Pons (tissue), 1 donor: ENCODE results near the gene FYCO1.

ENCODE experiments used
- DNase-seq: peaks from one replicate; pipeline ENCODE4 v3.0.0-alpha.2; 2016; ENCODE audit warnings: low spot score

FYCO1 gene

DNA sequence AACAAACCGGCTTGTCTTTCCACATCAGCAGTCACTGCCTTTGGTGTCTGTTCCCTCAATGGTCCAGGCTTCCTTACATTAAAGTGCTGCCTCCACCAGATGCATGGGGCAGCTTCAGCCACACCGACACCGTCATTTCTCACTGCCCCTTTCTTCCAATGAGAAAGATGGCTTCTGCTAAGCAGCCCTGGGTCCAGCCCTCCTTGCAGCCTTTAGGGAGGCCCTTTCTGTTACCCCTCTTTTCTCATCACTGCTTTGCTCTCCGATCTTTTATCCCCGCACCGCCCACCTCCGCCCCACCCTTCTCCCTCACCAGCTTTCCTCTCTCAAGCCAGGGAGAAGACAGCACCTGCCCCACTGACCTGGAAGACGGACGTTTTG is 80.6 kb downstream of the FYCO1 start:
- no peak for DNase-seq

DNA sequence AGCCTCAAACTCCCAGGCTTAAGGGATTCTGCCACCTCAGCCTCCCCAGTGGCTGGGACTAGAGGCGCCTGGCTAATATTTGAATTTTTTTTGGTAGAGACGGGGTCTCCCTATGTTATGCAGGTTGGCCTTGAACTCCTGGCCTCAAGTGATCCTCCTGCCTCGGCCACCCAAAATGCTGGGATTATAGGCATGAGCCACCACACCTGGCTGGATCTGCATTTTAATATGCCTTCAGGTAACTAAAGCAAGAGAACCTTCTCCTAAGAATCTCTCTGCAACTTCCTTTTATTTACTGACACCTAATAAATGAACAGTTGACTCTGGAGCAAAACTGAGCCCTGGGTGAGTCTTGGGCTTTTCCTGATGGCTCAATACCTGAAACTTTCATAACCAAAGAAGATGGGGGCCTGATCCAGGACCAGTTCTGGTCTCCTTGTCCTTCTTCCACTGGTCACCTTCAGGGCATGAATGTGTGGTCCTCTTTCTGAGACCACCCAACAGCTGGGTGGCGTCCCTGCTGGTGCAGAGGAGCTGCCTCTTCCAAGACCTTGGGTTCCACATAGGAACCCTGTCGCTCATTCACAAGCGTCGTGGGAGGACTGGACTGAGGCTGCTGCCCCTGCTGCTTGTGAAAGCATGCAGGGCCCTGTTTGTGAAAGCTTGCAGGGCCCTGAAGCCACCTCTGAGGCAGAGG is 81.1 kb downstream of the FYCO1 start:
- no peak for DNase-seq

DNA sequence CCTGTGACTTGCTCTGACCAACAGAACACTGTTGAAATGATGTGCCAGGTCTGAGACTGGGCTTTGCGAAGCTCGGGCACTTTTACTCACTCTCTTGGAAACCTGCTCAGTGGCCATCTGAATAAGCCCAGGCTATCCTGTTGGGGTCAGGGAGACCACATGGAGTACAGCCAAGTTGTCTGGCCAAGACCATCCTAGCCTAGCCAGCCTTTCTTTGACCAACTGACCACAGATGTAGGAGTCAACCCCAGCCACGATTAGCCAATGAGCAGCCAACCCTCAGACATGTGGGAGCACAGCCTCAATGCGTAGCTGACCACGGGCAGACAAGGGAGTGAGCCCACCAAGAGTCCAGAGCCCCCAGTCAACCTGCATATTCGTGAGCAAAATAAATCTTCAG is 83.2 kb downstream of the FYCO1 start:
- DNase-seq, result no peak

DNA sequence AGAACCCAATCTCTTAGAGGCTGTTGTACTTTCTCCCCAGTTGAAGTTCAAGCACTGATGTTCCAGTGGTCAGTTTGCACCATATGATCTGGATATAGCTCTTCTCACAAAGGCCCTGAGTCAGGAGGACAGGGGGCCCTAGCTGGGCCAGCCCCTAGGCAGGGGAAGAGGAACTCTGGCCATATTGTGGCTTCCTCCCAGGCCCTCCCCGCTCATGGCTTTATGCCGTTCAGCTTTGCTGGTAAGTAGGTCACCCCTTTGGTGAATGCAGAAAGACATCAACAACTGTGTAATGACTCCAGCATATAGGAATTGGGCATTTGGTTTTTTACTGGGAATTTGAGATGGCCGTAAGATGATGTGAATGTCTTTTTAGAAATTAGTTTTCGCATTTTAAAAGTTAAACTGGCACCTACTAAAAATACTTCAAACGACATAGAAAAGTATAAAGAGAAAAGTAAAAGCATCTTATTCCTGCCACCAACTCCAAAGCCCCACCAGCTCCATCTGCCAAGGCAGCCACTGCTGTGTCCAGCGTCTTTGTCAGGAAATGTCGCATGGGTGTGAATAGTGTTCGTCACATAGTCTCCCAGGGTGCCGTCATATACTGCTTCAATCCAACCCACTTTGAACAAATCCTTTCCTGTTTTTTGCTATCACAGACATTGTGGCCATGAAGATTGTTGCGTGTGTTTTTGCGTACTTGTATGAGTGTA is 84.0 kb downstream of the FYCO1 start:
- no peak for DNase-seq

DNA sequence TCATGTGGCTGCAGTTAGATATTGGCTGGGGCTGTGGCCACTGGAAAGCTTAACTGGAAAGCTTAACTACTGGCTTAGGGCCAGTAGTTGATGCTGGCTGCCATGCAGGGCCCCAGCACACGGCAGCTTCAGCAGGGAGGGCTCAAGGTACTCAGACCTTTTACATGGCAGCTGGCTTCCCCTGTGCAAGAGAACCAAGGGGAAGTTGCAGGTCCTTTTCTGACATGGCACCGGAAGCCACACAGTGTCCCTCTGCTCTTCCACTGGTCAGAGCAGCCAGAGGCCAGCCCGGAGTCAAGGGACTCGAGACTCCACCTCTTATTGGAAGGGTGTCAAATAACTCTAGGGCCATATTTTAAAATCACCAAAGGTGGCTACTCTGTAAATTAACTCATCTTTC is 84.7 kb downstream of the FYCO1 start:
- no peak for DNase-seq

DNA sequence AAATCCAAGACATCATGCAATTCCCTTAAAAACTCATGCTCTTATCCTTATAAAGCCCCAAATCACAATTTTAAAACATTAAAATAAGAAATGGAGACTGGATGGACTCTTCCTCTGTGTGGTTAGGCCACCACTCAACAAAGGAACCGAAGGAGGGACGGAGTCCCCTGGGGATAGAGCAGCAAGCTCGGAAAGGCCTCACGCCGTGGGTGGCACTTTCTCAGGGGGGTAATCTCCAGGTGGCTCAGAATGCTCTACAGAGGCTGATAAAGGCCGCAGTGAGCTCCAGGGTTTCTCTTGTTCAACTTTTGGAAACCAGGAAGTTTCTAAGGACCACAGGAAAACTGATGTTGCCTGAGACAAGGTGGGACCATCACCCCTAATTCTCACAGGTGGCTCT is 86.1 kb downstream of the FYCO1 start:
- no peak for DNase-seq

DNA sequence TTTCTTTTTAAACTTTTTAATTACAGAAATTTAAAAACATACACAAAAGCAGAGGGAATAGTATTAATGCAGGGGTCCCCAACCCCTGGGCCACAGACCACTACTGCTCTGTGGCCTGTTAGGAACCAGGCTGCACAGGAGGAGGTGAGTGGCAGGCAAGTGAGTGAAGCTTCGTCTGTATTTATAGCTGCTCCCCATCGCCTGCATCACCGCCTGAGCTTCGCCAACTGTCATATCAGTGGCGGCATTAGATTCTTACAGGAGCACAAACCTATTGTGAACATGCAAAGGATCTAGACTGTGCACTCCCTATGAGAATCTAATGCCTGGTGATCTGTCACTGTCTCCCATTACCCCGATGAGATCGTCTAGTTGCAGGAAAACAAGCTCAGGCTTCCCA is 86.9 kb downstream of the FYCO1 start:
- DNase-seq, result no peak

DNA sequence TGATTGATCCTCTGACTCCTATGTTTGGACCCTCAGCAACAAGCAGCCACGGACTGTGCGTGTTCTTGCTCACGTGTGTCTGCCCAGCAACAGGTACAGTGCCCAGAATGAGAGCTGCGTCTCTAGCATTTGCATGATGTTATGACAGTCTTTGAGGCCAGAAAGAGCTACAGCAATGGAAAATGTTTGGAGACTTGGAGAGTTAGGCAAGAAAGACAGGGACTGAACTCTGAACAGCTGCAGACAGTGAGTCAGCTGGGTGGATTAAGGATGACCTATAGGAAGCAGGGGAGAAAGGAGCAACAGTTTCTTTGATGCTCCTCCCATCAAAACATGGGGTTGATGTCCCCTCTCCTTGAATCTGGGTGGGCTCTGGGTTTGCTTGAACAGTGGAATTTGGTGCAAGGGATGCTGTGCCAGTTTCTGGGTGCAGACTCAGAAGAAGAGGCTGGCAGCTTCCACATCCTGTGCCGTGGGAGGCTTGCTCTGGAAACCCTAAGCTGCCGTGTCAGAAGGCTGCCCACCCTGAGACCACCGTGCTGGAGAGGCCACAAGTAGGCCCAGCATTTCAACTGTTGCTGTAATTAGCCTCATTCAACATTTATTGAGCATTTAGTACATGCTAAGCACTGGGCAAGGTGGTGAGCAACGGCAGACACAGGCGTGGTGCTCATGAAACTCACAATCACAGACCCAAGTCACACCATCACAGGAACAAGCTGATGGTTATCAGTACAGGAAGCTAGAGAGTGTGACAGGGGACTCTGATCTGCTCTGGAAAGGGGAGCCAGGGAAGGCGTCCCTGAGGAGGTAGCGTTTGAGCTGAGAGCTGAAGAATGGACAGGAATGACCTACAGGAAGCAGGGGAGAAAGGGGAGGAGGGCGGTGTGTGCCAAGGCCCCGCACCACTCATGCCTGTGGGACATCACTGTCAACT is 87.6 kb downstream of the FYCO1 start:
- no peak for DNase-seq

DNA sequence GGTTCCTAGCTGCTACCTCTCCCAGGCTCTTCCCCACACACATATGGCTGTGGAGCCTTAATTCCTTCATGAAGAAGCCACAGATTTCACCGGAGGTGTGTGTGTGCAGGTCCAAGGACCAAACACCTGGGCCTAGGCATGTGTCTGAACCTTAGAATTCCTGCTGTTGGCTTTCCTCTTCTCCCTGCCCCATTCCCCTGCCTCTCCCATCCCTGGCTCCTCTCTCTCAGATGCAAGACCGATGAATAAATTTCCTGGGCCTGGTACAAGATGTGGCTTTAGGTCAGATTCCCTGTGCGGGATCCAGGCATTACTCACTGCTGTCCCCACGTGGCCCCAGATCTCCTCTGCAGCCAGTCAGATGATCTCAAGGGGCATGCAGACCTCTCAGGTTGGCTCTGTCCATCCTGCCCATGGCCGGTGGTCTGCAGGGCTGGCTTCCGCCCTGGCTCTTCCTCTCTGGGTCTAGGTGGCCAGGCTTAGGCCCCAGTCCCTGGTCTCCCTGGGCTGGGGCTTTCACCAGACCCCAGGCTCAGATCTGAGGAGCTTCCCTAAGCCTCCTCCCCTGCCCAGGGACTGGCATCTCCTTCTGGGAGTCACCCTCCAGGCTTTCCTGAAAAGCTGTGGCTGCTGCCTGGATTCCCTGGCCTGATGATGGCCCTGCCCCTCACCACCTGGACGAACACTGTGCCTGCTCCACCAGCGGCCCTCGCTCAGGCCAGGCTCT is 88.8 kb downstream of the FYCO1 start:
- DNase-seq, result no peak

DNA sequence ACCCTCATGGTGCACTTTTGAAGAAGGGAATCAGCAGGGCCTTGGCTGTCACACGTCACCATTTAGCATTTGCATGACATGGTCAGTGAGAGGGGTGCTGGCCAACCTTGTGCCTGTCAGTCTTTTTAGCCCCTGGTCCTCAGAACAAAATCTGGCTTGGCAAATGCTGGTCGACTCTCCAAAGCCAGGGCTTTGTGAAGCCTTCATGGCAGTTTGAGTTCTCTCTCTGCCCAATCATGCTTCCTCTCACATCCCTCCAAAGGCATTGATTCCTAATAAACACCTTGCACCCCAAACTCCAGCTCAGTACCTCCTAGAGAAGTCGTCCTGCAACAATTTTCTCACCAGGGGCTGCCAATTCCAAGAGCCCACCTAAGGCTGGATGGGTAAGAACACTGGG is 89.9 kb downstream of the FYCO1 start:
- no peak for DNase-seq

DNA sequence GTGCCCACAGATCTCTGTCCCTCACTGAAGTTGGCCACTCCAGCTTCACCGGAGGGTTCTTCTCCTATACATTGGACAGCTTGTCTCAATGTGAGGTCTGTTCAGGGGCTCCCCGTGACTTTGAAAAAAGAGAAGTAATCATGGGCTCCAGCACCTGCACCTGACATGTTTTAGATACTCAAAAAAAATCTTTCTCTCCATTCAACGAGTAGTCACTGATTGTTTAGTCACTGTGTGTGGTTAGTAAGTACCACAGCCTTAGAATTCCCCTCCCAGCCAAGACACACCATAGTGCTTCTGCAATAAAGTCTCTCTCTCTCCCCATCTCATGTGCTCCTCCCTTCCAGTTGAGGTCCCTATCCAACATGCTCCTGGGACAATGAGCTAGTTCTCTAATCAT is 90.7 kb downstream of the FYCO1 start:
- no peak for DNase-seq

DNA sequence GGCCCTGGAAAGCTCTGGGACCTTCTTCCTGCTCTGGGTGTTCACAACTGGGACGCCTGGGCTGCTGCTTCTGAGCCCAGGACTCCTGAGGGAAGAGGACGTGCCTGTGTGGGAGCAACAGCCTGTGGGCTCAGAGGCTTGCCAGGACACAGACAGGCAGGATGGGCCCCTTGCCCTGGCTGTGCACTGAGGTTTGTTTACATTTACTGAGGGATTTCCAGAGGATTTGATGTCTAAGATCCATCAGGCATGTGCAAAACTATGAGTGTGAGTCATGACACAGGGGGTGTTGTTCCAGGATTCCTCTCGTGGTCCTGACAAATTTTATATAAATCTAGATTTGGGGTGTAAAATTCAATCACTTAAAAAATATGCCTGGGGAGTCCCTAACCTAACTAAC is 98.7 kb downstream of the FYCO1 start:
- no peak for DNase-seq

DNA sequence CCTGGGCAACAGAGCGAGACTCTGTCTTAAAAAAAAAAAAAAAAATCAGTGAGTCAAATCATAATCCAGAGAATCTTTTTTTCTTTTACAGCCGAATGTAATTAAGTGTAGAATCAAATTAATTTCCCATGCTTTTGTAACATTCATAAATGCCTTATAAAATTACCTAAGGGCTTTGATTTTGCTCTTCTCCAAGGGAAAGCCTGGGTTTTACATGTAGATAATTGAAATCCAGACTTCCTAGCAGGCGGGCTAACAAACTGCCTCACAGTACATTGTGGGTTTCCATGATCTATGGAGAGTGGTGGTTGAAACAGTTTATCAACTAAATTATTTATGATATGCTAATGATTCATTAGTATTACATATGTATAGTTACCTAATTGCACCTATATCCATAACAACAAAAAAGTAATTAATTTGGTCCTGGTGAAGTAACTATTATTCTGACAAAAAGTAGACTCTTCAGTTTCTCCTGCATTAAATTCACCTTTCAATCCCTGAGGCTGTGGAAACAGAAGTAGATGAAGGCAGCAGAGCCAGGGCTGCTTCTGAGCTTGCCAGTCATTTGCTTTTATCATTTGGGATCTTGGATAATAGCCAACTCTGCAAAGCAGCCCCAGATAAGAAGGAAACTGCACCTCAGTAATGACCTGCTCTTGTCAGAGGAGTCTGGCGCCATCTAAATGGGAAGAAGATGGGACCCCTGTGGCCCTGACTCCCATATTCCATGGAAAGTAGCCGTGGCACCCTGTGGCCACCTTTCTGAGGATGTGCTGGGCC is 99.7 kb downstream of the FYCO1 start:
- DNase-seq, result no peak

DNA sequence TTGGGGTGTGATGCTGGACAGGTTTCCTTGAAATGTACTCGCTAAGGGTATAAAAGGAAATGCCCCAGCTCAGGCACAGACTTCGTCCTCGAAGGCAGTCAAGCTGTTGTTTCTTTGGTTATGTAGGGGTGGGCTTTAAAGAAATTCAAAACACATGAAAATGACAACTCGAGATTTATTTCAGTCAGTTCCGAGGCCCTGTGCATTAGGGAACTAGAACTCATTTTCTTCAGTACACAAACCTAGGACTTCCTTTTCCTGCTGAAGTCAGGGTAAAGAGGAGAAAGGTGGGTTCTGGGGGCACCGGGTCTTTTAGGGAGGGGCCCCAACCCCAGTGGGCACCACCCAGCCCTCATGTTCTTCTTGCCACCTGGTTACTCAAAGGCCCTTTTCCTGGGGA is 101.6 kb downstream of the FYCO1 start:
- no peak for DNase-seq

DNA sequence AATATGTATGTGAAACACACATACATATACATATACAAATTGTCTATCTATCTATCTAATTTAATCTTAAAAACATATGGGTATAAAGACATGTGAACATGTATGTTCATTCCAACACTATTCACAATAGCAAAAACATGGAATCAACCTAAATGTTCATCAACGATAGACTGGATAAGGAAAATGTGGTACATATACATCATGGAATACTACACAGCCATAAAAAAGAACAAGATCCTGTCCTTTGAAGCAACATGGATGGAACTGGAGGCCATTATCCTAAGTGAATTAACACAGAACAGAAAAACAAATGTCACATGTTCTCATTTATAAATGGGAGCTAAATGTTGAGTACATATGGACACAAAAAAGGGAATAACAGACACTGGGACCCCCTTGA is 103.5 kb downstream of the FYCO1 start:
- no peak for DNase-seq

DNA sequence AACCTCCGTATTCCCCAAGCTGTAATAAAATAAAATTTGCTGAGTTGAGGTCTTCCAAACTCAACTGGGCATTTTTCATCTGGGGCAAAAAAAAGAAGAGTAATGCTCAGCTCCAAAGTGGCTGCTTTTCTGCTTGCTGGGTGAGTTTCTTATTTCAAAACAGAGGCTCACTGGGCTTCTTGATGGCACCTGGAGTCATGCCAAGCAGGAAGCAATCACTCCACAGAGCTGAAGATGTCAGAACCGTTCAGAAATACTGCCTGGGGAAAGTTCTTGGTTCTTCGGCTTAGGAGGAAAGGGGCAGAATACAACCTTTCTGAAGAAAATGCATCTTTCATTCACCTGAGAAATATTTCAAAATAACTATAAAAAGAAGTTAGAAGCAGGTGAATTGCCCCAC is 105.2 kb downstream of the FYCO1 start:
- no peak for DNase-seq

DNA sequence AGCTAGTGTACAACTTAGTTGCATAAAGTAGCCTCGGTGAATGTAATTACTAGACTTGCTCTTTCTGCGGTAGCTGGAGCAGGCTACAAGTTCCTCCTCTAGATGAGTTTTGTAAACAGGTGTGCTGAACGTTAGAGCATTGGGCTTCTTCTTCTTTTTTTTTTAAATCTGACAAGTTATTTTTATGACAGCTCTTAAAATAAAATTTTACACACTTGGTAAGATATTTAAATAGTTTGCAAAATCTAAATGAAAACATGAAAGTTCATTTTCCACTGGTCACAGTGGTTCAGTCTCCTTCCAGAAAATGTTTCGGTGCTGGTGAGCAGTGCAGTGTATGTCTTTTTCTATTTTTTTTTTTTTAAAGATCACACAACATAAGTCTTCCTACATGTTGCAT is 106.3 kb downstream of the FYCO1 start:
- DNase-seq, result no peak

DNA sequence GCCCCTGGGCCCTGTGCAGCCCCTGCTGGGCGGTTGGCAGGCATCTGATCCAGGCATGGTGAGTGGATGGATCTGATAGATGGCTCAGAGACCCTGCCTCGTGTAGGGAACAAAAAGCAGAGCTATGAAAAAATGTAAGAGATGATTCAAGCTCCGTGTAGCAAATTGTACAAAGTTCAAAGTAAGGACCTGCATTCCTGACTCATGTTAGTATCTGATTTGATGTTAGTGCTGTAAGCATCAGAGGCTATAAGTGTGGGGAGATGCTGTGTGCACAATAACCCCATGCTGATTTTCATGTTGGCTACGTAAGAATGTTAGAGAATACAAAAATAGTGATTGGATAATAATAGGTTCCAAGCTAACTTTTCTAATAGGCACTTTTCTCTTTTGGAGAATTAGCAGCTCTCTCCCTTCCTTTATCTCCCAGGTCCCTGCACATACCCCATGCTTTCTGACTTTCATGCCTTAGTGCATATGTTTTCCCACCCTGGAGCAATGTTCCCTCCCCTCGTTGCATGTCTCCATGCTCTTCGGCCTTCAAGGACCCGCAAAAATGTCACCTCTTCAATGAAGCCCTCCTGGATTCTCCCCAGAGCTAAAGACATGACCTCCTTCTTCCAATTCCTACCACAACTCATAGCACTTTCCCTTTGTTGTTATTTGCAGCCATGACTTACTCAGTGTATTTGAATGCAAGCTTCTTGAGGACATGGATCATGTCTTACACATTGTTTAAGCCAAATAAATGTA is 107.7 kb downstream of the FYCO1 start:
- DNase-seq, result no peak

DNA sequence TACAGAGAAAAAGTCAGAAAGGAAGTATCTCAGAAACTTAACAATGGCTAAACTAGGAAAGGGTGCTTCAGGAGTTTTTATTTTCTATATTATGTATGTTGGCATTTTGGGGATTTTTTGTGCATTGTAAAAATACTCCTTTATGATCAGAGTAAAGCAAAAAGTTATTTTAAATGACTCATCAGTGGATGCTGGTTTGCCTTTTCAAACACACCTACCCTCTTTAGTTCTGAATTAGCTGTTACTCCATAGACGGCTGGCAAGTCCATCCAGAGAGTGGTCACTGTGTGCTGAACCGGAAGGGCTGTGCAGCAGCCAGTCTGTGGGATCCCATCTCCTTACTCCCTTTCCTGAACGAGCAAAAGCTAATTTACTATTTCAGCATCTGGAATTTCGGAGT is 108.3 kb downstream of the FYCO1 start:
- DNase-seq, result no peak

DNA sequence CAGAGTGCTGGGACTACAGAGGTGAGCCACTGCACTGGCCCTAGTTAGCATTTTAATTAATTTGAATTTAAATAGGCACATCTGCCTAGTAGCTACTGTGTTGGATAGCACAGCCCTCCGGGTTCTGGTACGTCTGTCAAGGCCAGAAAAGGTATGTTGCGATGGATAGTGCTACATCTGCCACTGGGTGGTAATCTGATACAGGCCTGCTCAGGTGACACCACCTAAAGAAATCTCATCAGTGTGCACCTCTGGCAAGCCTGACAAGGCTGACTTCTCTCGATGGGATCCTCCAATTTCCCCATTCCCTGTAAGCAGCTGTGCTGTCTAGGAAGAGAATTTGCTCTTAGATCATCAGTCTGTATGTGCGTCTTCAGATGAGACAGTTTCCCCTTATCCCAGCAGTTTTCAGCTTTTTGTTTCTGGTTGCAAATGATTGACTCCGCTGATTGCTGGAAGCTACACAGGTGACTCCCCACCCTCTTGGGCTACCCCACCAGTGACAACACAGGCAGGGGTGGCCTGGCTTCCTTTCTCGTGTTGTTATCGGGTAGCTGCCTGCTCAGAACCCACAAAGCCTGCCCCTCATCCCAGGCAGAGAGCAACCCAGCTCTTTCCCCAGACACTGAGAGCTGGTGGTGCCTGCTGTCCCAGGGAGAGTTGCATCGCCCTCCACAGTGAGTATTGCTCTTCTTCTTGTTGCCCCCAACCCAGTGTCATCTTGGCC is 109.5 kb downstream of the FYCO1 start, which contains the start of gene CCR9:
Gene CCR9 (plus strand): TSS at position 565 of the 727 bp plus-strand sequence. CDS start 8,391 bp downstream, outside the sequence.
- DNase-seq, result no peak
